Common myeloid progenitor, CD34-positive (primary cell): Measurements from ENCODE around the gene SLC17A9.

Source experiments
- CTCF ChIA-PET: fragments of 350-600 bp; sonication (Branson Sonifier 250); formaldehyde crosslinking; loops from one replicate; lab custom pipeline; 2021; ENCODE audit warnings: antibody characterized with exemption; lab: Charles Lee
- POLR2A ChIA-PET: fragments of 350-600 bp; sonication (Branson Sonifier 250); formaldehyde crosslinking; loops from one replicate; lab custom pipeline; 2021; ENCODE audit warnings: antibody characterized with exemption; lab: Charles Lee
- DNase-seq, 3 donors: peaks; one replicate each; pipeline versions ENCODE4 v3.0.0 to v3.0.0-alpha.2; 2013
- H3K27ac ChIP-seq, 2 experiments: 1 replicate in 1 of 2; 2 replicates in 1 of 2; pipeline ENCODE4 v1.7.0; 2013; ENCODE audit warnings: inconsistent platforms in 2 of 2, low read length in 2 of 2, mild to moderate bottlenecking in 2 of 2, low read depth in 1 of 2, moderate library complexity in 1 of 2; ENCODE audit not compliant: severe bottlenecking in 2 of 2, insufficient read depth in 1 of 2, poor library complexity in 1 of 2
- H3K27me3 ChIP-seq, 5 experiments: replicated peaks in 2 of 5; 1 replicate in 3 of 5; 2 replicates in 2 of 5; pipeline versions ENCODE4 v1.6.1 to v1.7.0; 2013; ENCODE audit warnings: low read length in 4 of 5, mild to moderate bottlenecking in 2 of 5, moderate library complexity in 2 of 5, inconsistent platforms in 1 of 5; ENCODE audit not compliant: insufficient read depth in 5 of 5, control insufficient read depth in 4 of 5
- H3K36me3 ChIP-seq, 4 experiments: 1 replicate in 2 of 4; 2 replicates in 2 of 4; pipeline versions ENCODE4 v1.6.1 to v1.7.0; 2013; ENCODE audit warnings: low read length in 3 of 4, control low read depth in 1 of 4, mild to moderate bottlenecking in 1 of 4; ENCODE audit not compliant: control insufficient read depth in 4 of 4, insufficient read depth in 4 of 4
- H3K4me1 ChIP-seq, 4 experiments: 1 replicate in 3 of 4; 2 replicates in 1 of 4; pipeline versions ENCODE4 v1.6.1 to v1.7.1; 2013; ENCODE audit warnings: low read length in 3 of 4, mild to moderate bottlenecking in 3 of 4, control low read depth in 1 of 4, inconsistent platforms in 1 of 4, moderate library complexity in 1 of 4; ENCODE audit not compliant: control insufficient read depth in 4 of 4, insufficient read depth in 4 of 4; ENCODE audit errors: control extremely low read depth in 1 of 4
- H3K4me3 ChIP-seq, 7 experiments: 1 replicate in 4 of 7; 2 replicates in 3 of 7; pipeline versions ENCODE4 v1.5.1 to v1.7.0; 2013; ENCODE audit warnings: mild to moderate bottlenecking in 7 of 7, low read length in 6 of 7, moderate library complexity in 6 of 7, inconsistent platforms in 2 of 7, low read depth in 2 of 7, control low read depth in 1 of 7; ENCODE audit not compliant: insufficient read depth in 4 of 7, control insufficient read depth in 1 of 7; ENCODE audit errors: extremely low read depth in 1 of 7
- H3K9me3 ChIP-seq, 5 experiments: 1 replicate in 4 of 5; 2 replicates in 1 of 5; pipeline versions ENCODE4 v1.6.1 to v1.7.1; 2013; ENCODE audit warnings: low read length in 4 of 5, mild to moderate bottlenecking in 2 of 5, inconsistent platforms in 1 of 5, low read depth in 1 of 5, moderate library complexity in 1 of 5; ENCODE audit not compliant: control insufficient read depth in 4 of 5, insufficient read depth in 2 of 5; ENCODE audit errors: control extremely low read depth in 1 of 5
- WGBS: methylation state at CpG from one replicate; pipeline ENCODE4 v1.1.5; 2013; ENCODE audit not compliant: insufficient coverage; 5-methylcytosine and 5-hydroxymethylcytosine counted together

Gene SLC17A9

GRCh38 chr20:62924442-62925075 is 27.9 kb upstream of the SLC17A9 start:
- 85% methylated on average over 8 of the region's 12 CpGs for WGBS
- ChIA-PET POLR2A (interaction anchor here (1.0 to 2.1 kb wide), 3 partner anchors 10 to 13 kb away, joined by 3 to 9 read pairs (median 4); partner anchors contain the start of gene GID8), CTCF (interaction anchor here (1.3 to 5.4 kb wide), 6 partner anchors 10 to 85 kb away, joined by 4 to 41 read pairs (median 14); no protein-coding TSS in a partner anchor)
- Histone ChIP-seq H3K9me3 (no peaks in the 10 kb centered on the region), H3K36me3 (peaks cover 0 to 5% (median 0%) of the 10 kb centered on the region in 4 experiments), H3K4me3 (peak overlapping the region in 6 of 7 experiments; percentile 74 to 97 (median 94)), H3K27me3 (no peaks in the 10 kb centered on the region), H3K27ac (peak overlapping the region; percentile 91 to 95), H3K4me1 (peaks cover 23 to 83% (median 72%) of the 10 kb centered on the region in 4 experiments)
- peak in 2 of 3 donors; percentile 29 to 46 for DNase-seq

- no peak for DNase-seq
- POLR2A ChIA-PET = interaction anchor here (0.7 to 2.1 kb wide), 3 partner anchors 11 to 12 kb away, joined by 3 to 9 read pairs (median 3); partner anchors contain the start of gene GID8
- Histone ChIP-seq H3K4me3 (peak overlapping the region in 6 of 7 experiments; percentile 74 to 97 (median 94)), H3K4me1 (peaks cover 20 to 83% (median 71%) of the 10 kb centered on the region in 4 experiments), H3K27ac (peak overlapping the region; percentile 91 to 95), H3K9me3 (no peaks in the 10 kb centered on the region), H3K36me3 (peaks cover 0 to 5% (median 0%) of the 10 kb centered on the region in 4 experiments), H3K27me3 (no peaks in the 10 kb centered on the region)
- 9% methylated on average over 3 of the region's 4 CpGs for WGBS
- CTCF ChIA-PET = interaction anchor here (1.5 to 5.4 kb wide), 5 partner anchors 10 to 25 kb away, joined by 4 to 41 read pairs (median 17); no protein-coding TSS in a partner anchor
These were observed 27.5 kb upstream of the SLC17A9 start for GRCh38 chr20:62925076-62925419.

DNA sequence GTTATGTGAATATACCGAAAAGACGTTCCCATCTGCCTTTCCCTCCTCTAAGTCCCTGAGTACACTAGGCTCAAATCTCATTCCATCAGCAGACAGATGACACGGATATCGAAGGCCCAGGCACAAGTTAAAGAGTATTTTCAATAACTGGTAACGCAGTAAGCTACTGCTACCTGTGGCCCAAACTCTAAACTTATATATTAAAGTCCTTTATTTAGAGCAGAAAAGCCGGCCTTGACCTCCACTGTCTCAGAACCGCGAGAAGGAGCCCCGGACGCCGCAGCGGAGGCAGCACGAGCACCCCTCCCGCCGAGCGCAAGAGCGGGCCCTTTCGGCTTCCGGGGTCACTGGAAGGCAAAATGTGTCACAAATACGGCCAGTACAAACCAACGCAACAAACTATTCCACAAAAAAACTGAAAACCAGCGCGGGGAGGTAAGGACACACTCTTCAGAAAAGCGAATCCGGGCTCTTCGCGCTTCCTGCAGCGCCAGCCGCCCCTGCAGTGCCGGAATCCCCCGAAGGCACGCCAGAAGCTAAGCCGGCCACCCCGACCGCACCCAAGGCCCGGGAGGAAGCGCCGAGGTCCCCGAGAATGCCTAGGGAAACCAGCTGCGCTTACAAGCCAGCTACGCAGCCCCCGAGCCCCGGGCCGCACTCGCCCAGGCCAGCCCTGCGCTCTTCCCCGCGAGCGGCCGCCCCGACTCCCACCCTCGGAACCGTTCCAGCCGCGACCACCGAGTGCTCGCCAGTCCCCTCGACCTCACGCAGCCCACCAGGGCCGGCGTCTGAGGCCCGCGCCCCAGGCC is 26.9 kb upstream of the SLC17A9 start:
- Histone ChIP-seq H3K9me3 (no peaks in the 10 kb centered on the region), H3K27ac (peak overlapping the region; percentile 91 to 95), H3K36me3 (peaks cover 0 to 5% (median 0%) of the 10 kb centered on the region in 4 experiments), H3K4me3 (peak overlapping the region; percentile 74 to 97 (median 93)), H3K27me3 (no peaks in the 10 kb centered on the region), H3K4me1 (peaks cover 20 to 82% (median 68%) of the 10 kb centered on the region in 4 experiments)
- ChIA-PET POLR2A (interaction anchor here (0.7 to 2.1 kb wide), 3 partner anchors 11 to 12 kb away, joined by 3 to 9 read pairs (median 6); partner anchors contain the start of gene GID8), CTCF (interaction anchor here (1.5 to 5.4 kb wide), 8 partner anchors 8 to 29 kb away, joined by 4 to 41 read pairs (median 14); no protein-coding TSS in a partner anchor)
- 0% methylated on average over 42 of the region's 63 CpGs for WGBS
- DNase-seq = peak in 2 of 3 donors; percentile 48 to 61

DNA sequence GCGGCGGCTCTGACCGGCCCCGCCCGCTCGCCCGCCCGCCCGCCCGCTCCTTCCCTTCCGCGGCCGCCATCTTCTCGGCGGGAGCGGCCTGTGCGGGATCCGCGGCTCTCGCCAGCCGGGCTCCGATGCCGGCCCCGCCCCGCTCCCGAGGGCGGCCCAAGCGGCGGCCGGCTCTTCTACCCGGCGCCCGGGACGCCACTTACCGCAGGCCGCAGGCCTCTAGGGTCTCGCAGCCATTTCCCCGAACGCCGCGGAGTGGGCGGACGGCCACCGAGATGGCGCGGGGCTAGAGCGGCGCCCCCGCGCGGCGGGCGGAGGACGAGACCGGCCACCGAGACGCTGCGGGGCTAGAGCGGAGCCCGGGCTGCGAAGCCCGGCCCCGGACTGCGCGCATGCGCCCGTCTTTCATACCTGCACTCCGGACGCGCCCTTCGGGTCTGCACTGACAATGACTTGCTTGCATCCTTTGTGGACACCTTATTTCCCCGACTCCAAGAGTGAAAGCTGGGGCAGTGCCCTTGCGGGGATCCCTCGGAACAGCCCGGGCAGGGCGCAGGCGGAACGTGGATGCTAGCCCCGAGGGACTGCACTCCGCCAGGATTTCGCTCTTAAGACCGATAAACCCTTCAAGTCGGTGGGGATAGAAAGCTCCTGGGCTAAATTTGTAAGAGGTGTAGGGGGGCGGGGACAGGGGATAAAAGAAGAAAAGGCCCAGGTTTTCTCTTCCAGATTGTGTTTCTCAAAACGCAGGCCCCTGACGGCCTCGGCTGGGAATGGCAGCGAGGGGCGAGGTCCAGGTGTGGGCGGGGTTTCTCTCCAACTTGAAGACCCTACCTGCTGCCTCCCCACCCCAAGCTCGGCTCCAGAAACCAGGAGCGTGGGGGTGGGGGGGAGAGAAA is 26.0 kb upstream of the SLC17A9 start, which contains the start of gene DIDO1:
DIDO1 (minus strand) TSS at position 277 of the 899 bp plus-strand sequence.
- peak within 1 kb of the TSS; percentile 91 to 95 for H3K27ac ChIP-seq
- peaks cover 20 to 78% (median 60%) of the 10 kb centered on the region in 4 experiments for H3K4me1 ChIP-seq
- POLR2A ChIA-PET = interaction anchor here (1.6 to 2.1 kb wide), 2 partner anchors 11 to 12 kb away, joined by 6 to 9 read pairs; partner anchors contain the start of gene GID8
- CTCF ChIA-PET = interaction anchor here (0.7 to 5.4 kb wide), 13 partner anchors 9 to 83 kb away, joined by 3 to 41 read pairs (median 5); partner anchors contain the start of gene GID8
- no peaks in the 10 kb centered on the region for H3K27me3 ChIP-seq
- H3K4me3 ChIP-seq = peak within 1 kb of the TSS; percentile 74 to 97 (median 93)
- under 1% methylated on average over 56 of the region's 92 CpGs for WGBS
- H3K36me3 ChIP-seq = peaks cover 0 to 7% (median 0%) of the 10 kb centered on the region in 4 experiments
- peak; percentile 84 to 88 (median 87) for DNase-seq
- H3K9me3 ChIP-seq = no peaks in the 10 kb centered on the region

- Histone ChIP-seq H3K36me3 (peaks cover 0 to 10% (median 0%) of the 10 kb centered on the region in 4 experiments), H3K27me3 (no peaks in the 10 kb centered on the region), H3K9me3 (no peaks in the 10 kb centered on the region), H3K4me1 (peaks cover 20 to 76% (median 57%) of the 10 kb centered on the region in 4 experiments), H3K4me3 (peak overlapping the region in 6 of 7 experiments; percentile 74 to 97 (median 94)), H3K27ac (peak overlapping the region in 1 of 2 experiments; percentile 95)
- DNase-seq = no peak
- WGBS = 93% methylated on average over 7 of the region's 12 CpGs
- CTCF ChIA-PET = interaction anchor here (0.7 to 5.4 kb wide), 13 partner anchors 8 to 82 kb away, joined by 3 to 41 read pairs (median 5); partner anchors contain the start of gene GID8
- POLR2A ChIA-PET = interaction anchor here (0.9 to 1.6 kb wide), 2 partner anchors 12 to 13 kb away, joined by 3 to 6 read pairs; no protein-coding TSS in a partner anchor
These were observed 25.3 kb upstream of the SLC17A9 start for GRCh38 chr20:62927128-62927705.
